Duodenal mucosa (tissue), 2 donors: Measurements from ENCODE around the gene TET3.

Experiments used
- H3K27ac ChIP-seq: one replicate; pipeline ENCODE4 v1.7.0; 2013; ENCODE audit warnings: low read depth, low read length
- H3K27me3 ChIP-seq, 2 donors: one replicate each; pipeline ENCODE4 v1.7.0; 2013; ENCODE audit warnings: low read length in 2 of 2, control low read depth in 1 of 2; ENCODE audit not compliant: insufficient read depth in 2 of 2, control insufficient read depth in 1 of 2
- H3K36me3 ChIP-seq, 2 donors: one replicate each; pipeline ENCODE4 v1.7.0; 2013; ENCODE audit warnings: low read length in 2 of 2, control low read depth in 1 of 2; ENCODE audit not compliant: insufficient read depth in 2 of 2, control insufficient read depth in 1 of 2
- H3K4me1 ChIP-seq, 2 donors: one replicate each; pipeline ENCODE4 v1.7.0; 2013; ENCODE audit warnings: low read length in 2 of 2, control low read depth in 1 of 2; ENCODE audit not compliant: insufficient read depth in 2 of 2, control insufficient read depth in 1 of 2
- H3K4me3 ChIP-seq, 2 donors: one replicate each; pipeline ENCODE4 v1.7.0; 2013; ENCODE audit warnings: low read length in 2 of 2, low read depth in 1 of 2
- H3K9ac ChIP-seq, 2 donors: one replicate each; pipeline ENCODE4 v1.7.0; 2013; ENCODE audit warnings: low read length in 2 of 2, low read depth in 1 of 2
- H3K9me3 ChIP-seq, 2 donors: one replicate each; pipeline ENCODE4 v1.7.0; 2013; ENCODE audit warnings: low read length in 2 of 2, control low read depth in 1 of 2; ENCODE audit not compliant: control insufficient read depth in 1 of 2

The TET3 gene

GRCh38 chr2:74003494-74004211 lies 18.9 kb downstream of the TET3 start:
- Histone ChIP-seq H3K36me3 (peaks cover 8 to 13% of the 10 kb centered on the region in 2 donors), H3K9ac (no peak overlapping the region), H3K9me3 (no peaks in the 10 kb centered on the region), H3K4me3 (no peak overlapping the region), H3K4me1 (peaks cover 36 to 52% of the 10 kb centered on the region in 2 donors), H3K27ac (no peak overlapping the region), H3K27me3 (no peaks in the 10 kb centered on the region)

DNA sequence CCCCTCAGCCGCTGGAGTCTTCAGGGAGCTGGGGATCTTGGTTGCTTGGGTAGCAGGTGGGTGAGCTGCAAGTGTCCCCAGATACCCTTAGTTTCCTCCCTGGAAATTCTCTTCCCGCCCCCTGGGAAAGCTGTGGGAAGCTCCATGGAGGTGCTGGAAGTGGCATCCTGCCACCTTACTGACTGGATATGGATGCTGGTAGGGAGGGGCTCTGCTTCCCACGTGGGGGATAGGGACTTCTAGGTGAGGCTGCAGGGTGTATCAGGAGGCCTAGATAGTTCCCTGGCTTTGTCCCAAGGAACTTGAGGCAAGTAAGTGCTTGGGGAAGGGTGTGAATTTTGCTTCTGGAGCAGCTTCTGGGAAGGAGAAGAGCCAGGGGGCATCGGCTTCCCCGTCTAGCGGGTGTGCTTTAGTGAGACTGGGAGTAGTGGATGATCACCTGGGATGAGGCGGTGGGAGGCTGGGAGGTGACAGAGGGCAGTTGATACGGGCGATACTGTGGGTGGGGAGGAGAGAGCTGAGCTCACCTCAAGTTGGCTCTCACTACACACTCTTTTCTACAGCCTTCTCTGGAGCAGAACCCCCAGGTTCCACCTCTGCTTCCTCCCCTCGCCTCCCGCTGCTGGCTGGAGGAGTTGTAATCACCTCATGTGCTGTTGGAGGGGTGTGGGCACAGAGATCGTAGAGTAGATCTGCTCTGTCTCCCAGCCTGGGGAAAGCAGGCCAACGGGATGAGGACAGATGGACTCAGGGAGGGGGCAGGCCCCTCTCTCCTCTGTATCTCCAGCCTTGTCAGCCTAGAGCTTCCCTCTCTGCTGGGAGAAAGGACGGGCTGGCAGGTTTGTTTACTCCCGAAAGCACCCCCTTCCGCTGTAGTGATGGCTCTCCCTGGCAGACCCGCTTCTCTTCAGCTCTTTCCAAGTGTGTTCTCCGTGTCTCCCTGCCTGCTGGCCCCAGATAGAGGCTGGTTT lies 19.8 kb downstream of the TET3 start:
- H3K4me1 ChIP-seq, result peaks cover 31 to 53% of the 10 kb centered on the region in 2 donors
- H3K27ac ChIP-seq, result no peak overlapping the region
- no peak overlapping the region for H3K9ac ChIP-seq
- H3K9me3 ChIP-seq, result no peaks in the 10 kb centered on the region
- no peaks in the 10 kb centered on the region for H3K27me3 ChIP-seq
- H3K36me3 ChIP-seq, result peaks cover 5 to 16% of the 10 kb centered on the region in 2 donors
- no peak overlapping the region for H3K4me3 ChIP-seq

DNA sequence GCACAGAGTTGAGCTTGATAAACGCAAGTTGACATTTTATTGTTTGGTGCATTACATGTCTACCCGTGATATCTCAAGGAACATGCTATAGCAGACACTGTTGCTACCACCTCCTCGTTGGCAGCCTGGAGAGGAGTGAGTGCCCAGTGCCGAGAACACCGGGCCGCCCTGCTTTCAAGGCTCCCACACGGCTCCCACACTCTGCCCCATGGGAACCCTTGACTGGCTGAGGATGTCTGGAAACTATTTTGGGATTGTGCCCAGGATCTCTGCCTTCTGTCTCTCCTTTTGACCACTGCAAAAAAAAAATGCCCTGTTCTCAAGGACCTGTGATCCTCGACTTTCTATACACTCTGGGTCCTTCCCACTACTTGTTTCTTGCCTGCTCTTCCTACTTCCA lies 21.1 kb downstream of the TET3 start:
- H3K27me3 ChIP-seq, result no peaks in the 10 kb centered on the region
- no peak overlapping the region for H3K27ac ChIP-seq
- no peaks in the 10 kb centered on the region for H3K9me3 ChIP-seq
- H3K36me3 ChIP-seq, result peaks cover 5 to 16% of the 10 kb centered on the region in 2 donors
- no peak overlapping the region for H3K4me3 ChIP-seq
- peaks cover 28 to 52% of the 10 kb centered on the region in 2 donors for H3K4me1 ChIP-seq
- H3K9ac ChIP-seq, result no peak overlapping the region

- no peak overlapping the region for H3K27ac ChIP-seq
- no peak overlapping the region for H3K4me3 ChIP-seq
- H3K36me3 ChIP-seq, result peaks cover 5 to 16% of the 10 kb centered on the region in 2 donors
- H3K4me1 ChIP-seq, result peaks cover 27 to 52% of the 10 kb centered on the region in 2 donors
- H3K9me3 ChIP-seq, result no peaks in the 10 kb centered on the region
- no peak overlapping the region for H3K9ac ChIP-seq
- H3K27me3 ChIP-seq, result no peaks in the 10 kb centered on the region
Observed at GRCh38 chr2:74006459-74006858, 21.7 kb downstream of the TET3 start.

DNA sequence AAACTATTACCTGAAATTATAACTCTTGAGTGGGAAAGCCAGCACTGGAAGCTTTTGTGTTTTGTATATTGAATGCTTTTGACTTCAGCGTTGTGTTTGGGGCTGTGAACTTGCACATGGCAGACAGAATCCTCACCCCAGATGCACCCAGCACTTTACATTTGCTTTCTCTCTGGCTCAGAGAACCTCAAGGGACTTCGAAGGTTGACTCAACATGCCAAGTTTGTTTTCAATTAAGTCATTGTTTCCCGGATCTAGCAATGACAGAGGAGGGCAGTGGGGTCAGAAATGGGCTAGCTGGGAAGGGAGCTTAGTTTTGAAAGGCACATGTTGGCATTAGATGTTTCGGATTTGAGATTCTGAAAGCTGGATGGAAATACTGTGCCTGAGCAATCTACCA lies 22.4 kb downstream of the TET3 start:
- H3K9me3 ChIP-seq, result no peaks in the 10 kb centered on the region
- H3K9ac ChIP-seq, result no peak overlapping the region
- peaks cover 5 to 16% of the 10 kb centered on the region in 2 donors for H3K36me3 ChIP-seq
- no peaks in the 10 kb centered on the region for H3K27me3 ChIP-seq
- H3K27ac ChIP-seq, result no peak overlapping the region
- H3K4me3 ChIP-seq, result no peak overlapping the region
- H3K4me1 ChIP-seq, result peaks cover 23 to 47% of the 10 kb centered on the region in 2 donors

- no peaks in the 10 kb centered on the region for H3K27me3 ChIP-seq
- H3K9ac ChIP-seq, result no peak overlapping the region
- no peak overlapping the region for H3K4me3 ChIP-seq
- no peak overlapping the region for H3K27ac ChIP-seq
- peaks cover 5 to 16% of the 10 kb centered on the region in 2 donors for H3K36me3 ChIP-seq
- peaks cover 22 to 47% of the 10 kb centered on the region in 2 donors for H3K4me1 ChIP-seq
- no peaks in the 10 kb centered on the region for H3K9me3 ChIP-seq
Observed at GRCh38 chr2:74007711-74008110, 23.0 kb downstream of the TET3 start.

DNA sequence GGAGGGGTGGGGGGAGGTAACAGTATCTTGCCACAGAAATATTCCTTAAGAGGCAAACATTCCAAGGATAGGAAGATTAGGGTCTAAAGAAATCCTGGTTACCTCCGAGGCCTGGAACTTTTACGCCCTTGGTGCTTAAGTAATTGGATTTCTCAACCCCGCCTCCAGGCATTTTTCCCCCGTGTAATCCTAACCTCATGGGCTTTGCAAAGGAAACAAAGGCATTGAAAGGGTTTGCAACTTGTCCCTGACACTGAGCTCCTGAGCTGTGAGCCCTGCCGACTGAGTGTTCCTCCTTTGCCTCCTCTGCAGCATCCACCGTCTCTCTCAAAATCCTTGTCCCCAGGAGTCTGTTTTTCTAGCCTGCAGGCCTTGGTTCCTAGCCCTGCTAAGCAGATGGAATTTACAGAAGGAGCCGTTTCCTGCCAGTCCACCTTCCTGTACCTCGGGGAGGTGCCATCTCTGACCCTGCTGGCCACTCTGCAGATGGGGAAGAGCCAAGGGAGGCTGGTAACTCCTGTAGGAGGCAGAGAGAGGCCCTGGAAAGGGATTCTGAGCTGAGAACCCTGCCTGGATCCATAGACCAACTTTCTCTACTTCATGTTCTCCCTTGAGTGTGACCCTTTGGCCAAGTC lies 24.2 kb downstream of the TET3 start:
- Histone ChIP-seq H3K27me3 (no peaks in the 10 kb centered on the region), H3K27ac (no peak overlapping the region), H3K4me3 (no peak overlapping the region), H3K9ac (no peak overlapping the region), H3K36me3 (peaks cover 5 to 16% of the 10 kb centered on the region in 2 donors), H3K4me1 (peaks cover 18 to 38% of the 10 kb centered on the region in 2 donors), H3K9me3 (no peaks in the 10 kb centered on the region)

DNA sequence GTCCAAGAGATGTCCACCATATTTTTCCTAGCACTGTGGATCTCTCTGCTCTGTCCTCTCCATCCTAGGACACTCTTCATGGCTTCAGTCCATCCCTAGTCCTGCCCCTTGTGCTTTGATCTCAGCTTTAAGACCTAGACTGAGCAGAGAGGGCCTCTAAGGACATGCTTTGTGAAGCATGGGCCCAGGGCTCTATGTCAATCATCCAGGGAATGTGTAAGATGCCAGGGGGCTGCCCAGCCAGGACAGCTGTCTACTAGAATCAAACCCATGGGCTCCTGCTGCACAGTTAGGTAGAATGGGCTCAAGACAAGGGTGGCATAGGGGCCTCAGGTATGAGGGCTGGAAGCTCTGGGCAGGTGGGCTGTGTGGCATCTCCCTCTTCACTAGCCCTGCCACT lies 24.9 kb downstream of the TET3 start:
- H3K36me3 ChIP-seq, result peaks cover 5 to 14% of the 10 kb centered on the region in 2 donors
- no peak overlapping the region for H3K9ac ChIP-seq
- H3K4me3 ChIP-seq, result no peak overlapping the region
- no peaks in the 10 kb centered on the region for H3K27me3 ChIP-seq
- H3K4me1 ChIP-seq, result peaks cover 18 to 33% of the 10 kb centered on the region in 2 donors
- H3K27ac ChIP-seq, result no peak overlapping the region
- H3K9me3 ChIP-seq, result no peaks in the 10 kb centered on the region

- Histone ChIP-seq H3K4me1 (peaks cover 18 to 33% of the 10 kb centered on the region in 2 donors), H3K9me3 (no peaks in the 10 kb centered on the region), H3K27ac (no peak overlapping the region), H3K27me3 (no peaks in the 10 kb centered on the region), H3K36me3 (peaks cover 5 to 13% of the 10 kb centered on the region in 2 donors), H3K4me3 (no peak overlapping the region), H3K9ac (no peak overlapping the region)
Observed at GRCh38 chr2:74010087-74010541, 25.4 kb downstream of the TET3 start.
